Measurements from ENCODE around the gene SIK3. TPM values are rescaled to one million over a fixed set of nuclear protein-coding genes. Genes with fewer than 3 reads are reported as not detected.

The SIK3 gene
- total RNA-seq, 2 experiments from 2014 or later: 37.5 to 39.6 TPM

- H3K27me3 Mint-ChIP-seq: no peaks in the 10 kb centered on the region
- H3K27ac Mint-ChIP-seq: no peak overlapping the region
- POLR2A ChIA-PET: no interaction called here
- H3K4me3 Mint-ChIP-seq: no peak overlapping the region
- H3K4me1 Mint-ChIP-seq: no peaks in the 10 kb centered on the region
- no peaks in the 10 kb centered on the region for H3K36me3 Mint-ChIP-seq (ENCODE audit: low read depth)
- DNase-seq: no peak
- CTCF ChIA-PET: no interaction called here
- H3K9me3 Mint-ChIP-seq: no peaks in the 10 kb centered on the region
Observed at GRCh38 chr11:116828632-116829524, 269.4 kb downstream of the SIK3 start.

- Mint-ChIP-seq H3K27me3 (no peaks in the 10 kb centered on the region), H3K36me3 (ENCODE audit: low read depth) (no peaks in the 10 kb centered on the region), H3K4me1 (no peaks in the 10 kb centered on the region), H3K4me3 (no peak overlapping the region), H3K27ac (no peak overlapping the region), H3K9me3 (no peaks in the 10 kb centered on the region)
- POLR2A ChIA-PET: no interaction called here
- no peak for DNase-seq
- CTCF ChIA-PET: interaction anchor here (1.4 kb wide), 1 partner anchor 8 kb away, joined by 5 read pairs; no protein-coding TSS in a partner anchor
Observed at GRCh38 chr11:116827461-116827860, 270.8 kb downstream of the SIK3 start.

GRCh38 chr11:116826751-116827431, 271.3 kb downstream of the SIK3 start:
- no peak for DNase-seq
- Mint-ChIP-seq H3K27ac (no peak overlapping the region), H3K4me1 (no peaks in the 10 kb centered on the region), H3K9me3 (no peaks in the 10 kb centered on the region), H3K36me3 (ENCODE audit: low read depth) (no peaks in the 10 kb centered on the region), H3K27me3 (no peaks in the 10 kb centered on the region), H3K4me3 (no peak overlapping the region)
- POLR2A ChIA-PET: no interaction called here
- CTCF ChIA-PET: interaction anchor here (1.4 kb wide), 1 partner anchor 9 kb away, joined by 5 read pairs; no protein-coding TSS in a partner anchor

- Mint-ChIP-seq H3K27ac (no peak overlapping the region), H3K4me3 (no peak overlapping the region), H3K36me3 (ENCODE audit: low read depth) (no peaks in the 10 kb centered on the region), H3K27me3 (no peaks in the 10 kb centered on the region), H3K9me3 (no peaks in the 10 kb centered on the region), H3K4me1 (no peaks in the 10 kb centered on the region)
- no peak for DNase-seq
- ChIA-PET CTCF (interaction anchor here (1.0 to 1.4 kb wide), 2 partner anchors 10 kb away, joined by 3 to 5 read pairs; no protein-coding TSS in a partner anchor), POLR2A (no interaction called here)
Observed at GRCh38 chr11:116825854-116826750, 272.1 kb downstream of the SIK3 start.

- no peaks in the 10 kb centered on the region for H3K4me1 Mint-ChIP-seq
- ChIA-PET CTCF (interaction anchor here (1.0 kb wide), 1 partner anchor 10 kb away, joined by 3 read pairs; no protein-coding TSS in a partner anchor), POLR2A (no interaction called here)
- H3K36me3 Mint-ChIP-seq (ENCODE audit: low read depth): no peaks in the 10 kb centered on the region
- H3K27me3 Mint-ChIP-seq: no peaks in the 10 kb centered on the region
- no peak overlapping the region for H3K27ac Mint-ChIP-seq
- H3K4me3 Mint-ChIP-seq: no peak overlapping the region
- DNase-seq: no peak
- no peaks in the 10 kb centered on the region for H3K9me3 Mint-ChIP-seq
Observed at GRCh38 chr11:116825434-116825833, 272.8 kb downstream of the SIK3 start.

GRCh38 chr11:116823031-116823843, 275.0 kb downstream of the SIK3 start, which contains the start of gene APOA4:
APOA4 (minus strand) TSS chr11:116823304; CDS start chr11:116823191, 113 bp downstream.
- CTCF ChIA-PET: interaction anchor here (1.3 to 1.6 kb wide), 4 partner anchors 11 to 404 kb away, joined by 3 to 5 read pairs (median 4); no protein-coding TSS in a partner anchor
- Mint-ChIP-seq H3K27ac (no peak within 1 kb of the TSS), H3K9me3 (no peaks in the 10 kb centered on the region), H3K27me3 (no peaks in the 10 kb centered on the region), H3K4me3 (no peak within 1 kb of the TSS), H3K4me1 (no peaks in the 10 kb centered on the region), H3K36me3 (ENCODE audit: low read depth) (no peaks in the 10 kb centered on the region)
- DNase-seq: no peak
- POLR2A ChIA-PET: no interaction called here

GRCh38 chr11:116822575-116822974, 275.7 kb downstream of the SIK3 start:
- Mint-ChIP-seq H3K27me3 (no peaks in the 10 kb centered on the region), H3K4me3 (no peak overlapping the region), H3K4me1 (no peaks in the 10 kb centered on the region), H3K9me3 (no peaks in the 10 kb centered on the region), H3K36me3 (ENCODE audit: low read depth) (no peaks in the 10 kb centered on the region), H3K27ac (no peak overlapping the region)
- no peak for DNase-seq
- ChIA-PET POLR2A (no interaction called here), CTCF (interaction anchor here (1.1 to 2.4 kb wide), 4 partner anchors 13 to 405 kb away, joined by 3 to 14 read pairs (median 4); no protein-coding TSS in a partner anchor)

GRCh38 chr11:116821050-116821918, 276.9 kb downstream of the SIK3 start:
- no peak for DNase-seq
- H3K9me3 Mint-ChIP-seq: no peaks in the 10 kb centered on the region
- H3K27ac Mint-ChIP-seq: no peak overlapping the region
- POLR2A ChIA-PET: no interaction called here
- no peaks in the 10 kb centered on the region for H3K27me3 Mint-ChIP-seq
- no peaks in the 10 kb centered on the region for H3K4me1 Mint-ChIP-seq
- H3K4me3 Mint-ChIP-seq: no peak overlapping the region
- no peaks in the 10 kb centered on the region for H3K36me3 Mint-ChIP-seq (ENCODE audit: low read depth)
- CTCF ChIA-PET: interaction anchor here (0.9 to 2.4 kb wide), 4 partner anchors 10 to 41 kb away, joined by 3 to 14 read pairs (median 3); no protein-coding TSS in a partner anchor

GRCh38 chr11:116819049-116819448, 279.2 kb downstream of the SIK3 start:
- Mint-ChIP-seq H3K4me1 (no peaks in the 10 kb centered on the region), H3K27ac (no peak overlapping the region), H3K36me3 (ENCODE audit: low read depth) (no peaks in the 10 kb centered on the region), H3K27me3 (no peaks in the 10 kb centered on the region), H3K9me3 (no peaks in the 10 kb centered on the region), H3K4me3 (no peak overlapping the region)
- ChIA-PET CTCF (interaction anchor here (1.4 kb wide), 1 partner anchor 17 kb away, joined by 5 read pairs; no protein-coding TSS in a partner anchor), POLR2A (no interaction called here)
- no peak for DNase-seq

GRCh38 chr11:116814502-116814901, 283.7 kb downstream of the SIK3 start:
- CTCF ChIA-PET: no interaction called here
- POLR2A ChIA-PET: no interaction called here
- no peaks in the 10 kb centered on the region for H3K9me3 Mint-ChIP-seq

GRCh38 chr11:116813781-116814471, 284.3 kb downstream of the SIK3 start:
- no peaks in the 10 kb centered on the region for H3K9me3 Mint-ChIP-seq
- no peaks in the 10 kb centered on the region for H3K4me1 Mint-ChIP-seq
- H3K4me3 Mint-ChIP-seq: no peak overlapping the region
- no peak for DNase-seq
- CTCF ChIA-PET: no interaction called here
- H3K36me3 Mint-ChIP-seq (ENCODE audit: low read depth): no peaks in the 10 kb centered on the region
- H3K27me3 Mint-ChIP-seq: peaks cover 2% of the 10 kb centered on the region
- H3K27ac Mint-ChIP-seq: no peak overlapping the region
- POLR2A ChIA-PET: interaction anchor here (0.6 kb wide), 1 partner anchor 263 kb away, joined by 3 read pairs; no protein-coding TSS in a partner anchor

More at GRCh38 chr11:116814502-116814901, 283.7 kb downstream of the SIK3 start:
- Mint-ChIP-seq H3K36me3 (ENCODE audit: low read depth) (no peaks in the 10 kb centered on the region), H3K27me3 (peaks cover 2% of the 10 kb centered on the region), H3K4me1 (no peaks in the 10 kb centered on the region), H3K27ac (no peak overlapping the region), H3K4me3 (no peak overlapping the region)
- no peak for DNase-seq
